GM12865 (cell line): ENCODE measurements around the gene LECT2.

Experiments
- DNase-seq: peaks from one replicate; pipeline ENCODE4 v3.0.0; 2010; ENCODE audit warnings: low read depth
- H3K4me3 ChIP-seq: 2 replicates; pipeline ENCODE4 v1.5.1; 2011; ENCODE audit warnings: mild to moderate bottlenecking, low read depth, low read length, control low read depth
- TF ChIP-seq, protein P1 (sequence below): IDR thresholded peaks from 2 replicates; pipeline ENCODE4 v1.5.1; 2011; ENCODE audit warnings: low read length, control low read depth, low read depth, inconsistent platforms; ENCODE audit not compliant: insufficient read depth; ENCODE audit errors: missing control alignments

LECT2 gene

DNA sequence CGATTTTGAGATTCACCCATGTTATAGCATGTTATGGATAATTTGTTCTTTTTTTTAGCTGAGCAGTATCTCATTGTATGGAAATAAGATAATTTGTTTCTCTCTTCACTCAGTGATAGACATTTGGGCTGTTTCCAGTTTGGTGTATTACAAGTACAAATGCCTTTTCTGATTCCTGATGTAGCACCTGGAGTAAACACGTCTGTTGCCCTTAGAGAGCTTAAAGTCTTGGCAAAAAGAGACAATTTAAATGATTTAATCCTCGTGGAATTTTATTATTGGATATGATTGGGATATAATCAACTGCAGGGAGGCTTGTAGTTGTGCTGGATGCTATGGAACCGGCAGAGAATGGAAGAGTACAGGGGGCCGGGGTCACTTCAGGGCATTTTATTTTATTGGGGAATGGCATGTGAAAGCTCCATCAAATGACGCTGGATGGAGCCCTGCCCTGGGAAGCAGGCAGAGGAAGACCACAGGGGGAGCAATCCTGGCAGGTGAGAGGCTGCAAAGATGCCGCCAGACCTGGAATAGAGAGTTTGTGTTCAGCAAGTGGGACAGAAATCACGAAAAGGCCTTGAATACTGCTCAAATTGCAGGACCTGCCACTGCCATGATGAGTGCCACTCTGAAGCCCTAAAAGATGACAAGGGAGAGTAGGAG lies 43.0 kb upstream of the LECT2 start:
- no peak for DNase-seq
- TF ChIP-seq, protein P1, sequence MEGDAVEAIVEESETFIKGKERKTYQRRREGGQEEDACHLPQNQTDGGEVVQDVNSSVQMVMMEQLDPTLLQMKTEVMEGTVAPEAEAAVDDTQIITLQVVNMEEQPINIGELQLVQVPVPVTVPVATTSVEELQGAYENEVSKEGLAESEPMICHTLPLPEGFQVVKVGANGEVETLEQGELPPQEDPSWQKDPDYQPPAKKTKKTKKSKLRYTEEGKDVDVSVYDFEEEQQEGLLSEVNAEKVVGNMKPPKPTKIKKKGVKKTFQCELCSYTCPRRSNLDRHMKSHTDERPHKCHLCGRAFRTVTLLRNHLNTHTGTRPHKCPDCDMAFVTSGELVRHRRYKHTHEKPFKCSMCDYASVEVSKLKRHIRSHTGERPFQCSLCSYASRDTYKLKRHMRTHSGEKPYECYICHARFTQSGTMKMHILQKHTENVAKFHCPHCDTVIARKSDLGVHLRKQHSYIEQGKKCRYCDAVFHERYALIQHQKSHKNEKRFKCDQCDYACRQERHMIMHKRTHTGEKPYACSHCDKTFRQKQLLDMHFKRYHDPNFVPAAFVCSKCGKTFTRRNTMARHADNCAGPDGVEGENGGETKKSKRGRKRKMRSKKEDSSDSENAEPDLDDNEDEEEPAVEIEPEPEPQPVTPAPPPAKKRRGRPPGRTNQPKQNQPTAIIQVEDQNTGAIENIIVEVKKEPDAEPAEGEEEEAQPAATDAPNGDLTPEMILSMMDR = no peak
- no peak overlapping the region for H3K4me3 ChIP-seq

DNA sequence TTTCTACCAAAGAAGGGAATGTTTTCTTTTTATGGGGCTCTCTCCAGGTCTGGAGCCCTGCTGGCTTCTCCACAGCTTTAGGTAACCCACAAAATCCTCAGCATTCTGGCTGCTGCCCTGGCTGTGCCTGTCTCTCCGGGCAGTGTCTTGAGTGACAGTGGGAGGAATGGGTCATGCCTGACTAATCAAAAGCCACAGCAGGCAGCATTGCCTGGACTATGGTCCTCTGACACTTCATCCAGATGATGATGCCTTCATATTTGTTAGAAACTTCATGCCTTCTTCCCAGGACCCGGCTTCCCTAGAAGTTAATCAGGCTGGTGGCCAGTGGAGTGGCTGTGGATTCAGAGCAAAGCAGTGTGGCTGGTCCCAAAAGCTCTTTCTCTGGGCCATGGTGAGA lies 41.8 kb upstream of the LECT2 start:
- no peak overlapping the region for H3K4me3 ChIP-seq
- TF ChIP-seq, protein P1 = no peak
- DNase-seq = no peak

DNA sequence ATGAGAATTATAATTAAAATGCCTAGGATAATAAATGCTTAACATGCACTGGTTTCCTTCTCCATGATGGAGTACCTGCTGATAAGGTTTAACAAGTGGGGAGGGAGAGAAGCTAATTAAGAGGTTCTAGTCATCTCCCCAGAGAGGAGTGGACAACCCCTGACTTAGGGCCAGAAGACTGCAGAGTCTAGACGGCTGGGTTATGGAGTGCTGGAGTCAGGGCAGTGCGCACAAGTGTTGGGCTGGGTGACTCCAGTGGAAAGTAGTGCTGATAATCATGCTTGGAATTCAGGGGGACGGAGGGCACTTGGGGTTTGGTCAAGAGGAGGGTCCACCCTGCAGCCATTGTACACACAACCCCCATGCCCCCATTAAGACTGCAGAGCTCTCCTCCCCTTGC lies 41.2 kb upstream of the LECT2 start:
- TF ChIP-seq, protein P1 = no peak
- no peak for DNase-seq
- no peak overlapping the region for H3K4me3 ChIP-seq

DNA sequence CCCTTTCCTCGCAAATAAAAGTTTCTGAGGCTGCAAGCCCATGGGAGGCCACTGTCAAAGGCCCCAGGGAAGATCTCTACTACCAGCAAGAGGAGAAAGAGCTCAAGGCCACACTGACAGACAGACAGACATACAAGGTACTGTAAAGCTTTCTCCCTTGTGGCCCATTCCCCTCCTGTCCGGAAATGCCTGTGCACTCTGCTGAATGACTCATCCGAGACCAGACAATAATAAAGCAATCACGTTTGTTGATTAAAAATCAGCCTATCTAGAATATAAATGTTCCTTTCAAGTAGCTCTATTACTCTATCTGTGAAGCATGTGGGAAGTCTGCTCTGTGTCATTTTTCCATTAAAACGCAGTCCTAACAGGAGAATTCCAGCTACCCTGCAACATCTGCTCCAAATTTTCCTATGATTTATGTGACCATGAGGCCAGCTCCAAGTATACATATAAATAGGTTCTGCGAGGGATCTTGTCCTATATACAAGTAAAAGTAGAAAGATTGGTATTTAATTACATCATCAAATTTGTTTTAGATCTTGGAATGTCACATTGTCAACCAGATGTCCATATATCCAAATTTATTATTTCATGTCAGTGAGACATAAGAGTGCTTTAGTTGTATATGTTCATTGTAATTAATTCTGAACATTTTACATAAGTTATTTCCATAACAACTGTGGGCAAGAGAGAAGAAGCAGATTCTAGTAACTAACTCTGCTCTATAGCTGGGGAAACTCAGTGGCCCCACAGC lies 39.3 kb upstream of the LECT2 start:
- TF ChIP-seq, protein P1 = no peak
- no peak for DNase-seq
- H3K4me3 ChIP-seq = no peak overlapping the region

DNA sequence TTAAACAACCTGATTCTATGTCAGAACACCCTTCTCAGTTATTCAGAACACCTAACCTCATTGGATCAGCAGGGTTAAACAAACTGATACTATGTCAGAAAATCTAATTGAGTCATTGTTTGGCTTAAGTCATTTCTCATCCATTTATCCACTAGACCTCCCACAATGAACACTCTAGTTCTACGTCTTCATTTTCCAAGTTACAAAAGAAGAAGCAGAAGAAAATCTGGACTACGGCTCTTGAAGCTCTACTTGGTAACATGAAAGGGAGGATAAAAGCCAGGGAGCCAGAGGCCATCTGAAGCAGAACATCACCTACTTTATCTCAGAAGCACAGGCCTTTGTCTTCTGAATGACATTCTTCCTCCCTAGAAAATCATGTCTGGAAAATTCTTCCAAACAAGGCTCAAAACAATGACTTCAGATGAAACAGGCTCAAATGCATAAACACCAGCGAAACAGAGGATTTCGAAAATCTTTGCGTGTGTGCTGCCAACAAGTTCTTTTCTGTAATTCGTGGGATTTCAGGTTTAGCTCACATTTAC lies 38.6 kb upstream of the LECT2 start:
- no peak for DNase-seq
- TF ChIP-seq, protein P1 = no peak
- no peak overlapping the region for H3K4me3 ChIP-seq

DNA sequence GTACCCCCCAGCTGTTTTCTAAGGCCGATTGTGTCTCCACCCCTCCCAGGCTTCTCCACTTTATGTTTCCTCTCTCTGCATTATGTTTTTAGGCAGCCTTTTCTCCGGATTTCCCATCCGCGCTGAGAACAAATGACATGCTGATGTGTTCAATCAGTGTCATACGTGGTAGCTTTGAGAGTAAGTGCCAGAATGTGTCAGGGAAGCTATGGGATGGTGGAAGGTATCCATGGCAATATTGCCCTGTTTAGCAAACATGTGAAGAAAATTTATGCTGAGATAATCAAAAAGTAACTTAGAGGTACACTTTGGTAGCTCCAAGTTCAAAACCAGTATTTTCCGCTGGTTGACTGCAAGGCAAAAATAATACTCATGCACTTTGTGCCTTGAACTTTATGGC lies 36.6 kb upstream of the LECT2 start:
- DNase-seq = no peak
- no peak overlapping the region for H3K4me3 ChIP-seq
- TF ChIP-seq, protein P1 = no peak
